GM18511 (cell line): ENCODE data around the gene PHF21A.
"Not testable (repeated sequence)": the region's sequence is repeated elsewhere in the genome, so short reads cannot be mapped to it uniquely, and the experiment has no call there.

Source experiments
- ATAC-seq: cut with Tn5 transposase; IDR thresholded peaks from one replicate; pipeline ENCODE4 v1.9.1; 2021; ENCODE audit warnings: mild to moderate bottlenecking, moderate library complexity; ENCODE audit not compliant: unreplicated experiment

PHF21A gene

DNA sequence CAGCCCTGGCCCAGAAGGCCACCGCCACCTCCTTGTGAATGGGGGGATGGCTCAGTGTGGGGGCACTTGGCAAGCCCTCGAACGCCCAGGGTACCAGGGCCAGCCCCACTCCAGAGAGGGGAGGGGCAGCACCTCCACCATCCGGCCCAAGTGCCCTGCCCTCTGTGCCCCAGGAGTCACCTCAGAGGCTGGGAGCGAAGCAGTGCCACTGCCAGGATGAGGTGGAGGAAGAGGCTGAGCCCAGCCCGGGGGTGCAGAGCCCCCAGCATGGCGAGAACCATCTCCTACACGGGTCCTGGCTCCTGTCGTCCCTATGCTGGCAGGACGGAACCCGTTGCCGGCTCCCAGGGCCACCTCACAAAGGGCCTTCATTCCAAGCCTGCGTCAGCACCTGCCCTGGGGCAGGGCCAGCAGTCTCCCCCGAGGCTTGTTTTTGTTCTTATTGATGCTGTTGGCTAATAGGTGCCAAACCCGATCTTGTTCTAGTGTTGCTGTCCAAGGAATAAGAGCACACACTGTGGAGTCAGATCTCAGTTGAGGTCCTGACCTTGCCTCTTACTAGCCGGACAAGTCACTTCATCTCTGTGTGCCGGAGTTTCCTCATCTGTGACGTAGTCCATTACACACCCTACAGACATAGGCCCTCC is 214.2 kb downstream of the PHF21A start, which contains the start of gene FREY1:
Gene FREY1 (minus strand): TSS at position 307 of the 647 bp plus-strand sequence. CDS start 26 bp downstream, at position 281.
- no peak for ATAC-seq

DNA sequence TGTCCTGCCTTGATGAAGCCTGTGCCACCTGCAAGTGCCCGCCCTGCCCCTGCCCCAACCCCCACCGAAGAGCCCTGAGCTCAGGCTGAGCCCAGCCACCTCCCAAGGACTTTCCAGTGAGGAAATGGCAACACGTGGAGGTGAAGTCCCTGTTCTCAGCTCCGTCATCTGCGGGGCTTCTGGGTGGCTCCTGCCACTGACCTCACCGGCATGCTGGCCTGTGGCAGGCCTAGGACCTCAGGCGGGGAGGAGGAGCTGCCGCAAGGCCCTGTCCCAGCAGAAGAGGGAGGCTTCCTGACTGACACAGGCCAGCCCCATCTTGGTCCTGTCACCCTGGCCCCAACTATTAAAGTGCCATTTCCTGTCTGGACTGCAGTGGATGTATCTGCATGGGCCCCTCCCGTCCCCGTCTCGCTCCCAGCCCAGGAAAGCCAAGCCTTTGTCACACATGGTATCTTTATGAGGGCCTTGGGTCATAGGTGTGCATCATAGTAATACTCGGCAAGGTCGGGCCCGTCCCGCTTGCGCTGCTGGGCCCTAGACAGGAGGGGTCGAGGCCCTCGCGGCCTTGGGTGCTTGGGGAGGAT is 215.1 kb downstream of the PHF21A start:
- no peak for ATAC-seq

DNA sequence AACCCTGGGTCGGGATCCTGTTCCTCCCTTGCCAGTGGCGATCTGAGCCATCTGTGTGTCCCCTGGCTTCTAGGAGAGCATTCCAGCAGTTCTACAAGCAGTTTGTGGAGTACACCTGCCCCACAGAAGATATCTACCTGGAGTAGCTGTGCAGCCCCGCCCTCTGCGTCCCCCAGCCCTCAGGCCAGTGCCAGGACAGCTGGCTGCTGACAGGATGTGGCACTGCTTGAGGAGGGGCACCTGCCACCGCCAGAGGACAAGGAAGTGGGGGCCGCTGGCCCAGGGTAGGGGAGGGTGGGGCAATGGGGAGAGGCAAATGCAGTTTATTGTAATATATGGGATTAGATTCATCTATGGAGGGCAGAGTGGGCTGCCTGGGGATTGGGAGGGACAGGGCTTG is 215.7 kb downstream of the PHF21A start:
- ATAC-seq = not testable (repeated sequence)

DNA sequence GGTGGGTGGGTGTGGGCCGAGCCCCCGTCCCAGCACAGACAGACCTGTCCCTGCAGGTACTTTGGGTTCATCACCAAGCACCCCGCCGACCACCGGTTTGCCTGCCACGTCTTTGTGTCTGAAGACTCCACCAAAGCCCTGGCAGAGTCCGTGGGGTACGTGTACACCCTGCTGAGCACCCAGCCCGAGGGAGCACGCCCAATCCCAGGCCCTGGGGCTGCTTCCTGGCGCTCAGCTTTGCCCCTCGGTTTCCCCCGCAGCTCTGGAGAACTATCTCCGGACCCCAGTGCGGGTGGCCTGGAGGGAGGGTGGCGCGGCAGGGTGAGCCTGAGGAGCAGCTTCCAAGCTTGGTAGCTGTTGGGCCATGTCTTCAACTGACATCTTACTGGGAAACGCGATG is 216.2 kb downstream of the PHF21A start:
- no peak for ATAC-seq

DNA sequence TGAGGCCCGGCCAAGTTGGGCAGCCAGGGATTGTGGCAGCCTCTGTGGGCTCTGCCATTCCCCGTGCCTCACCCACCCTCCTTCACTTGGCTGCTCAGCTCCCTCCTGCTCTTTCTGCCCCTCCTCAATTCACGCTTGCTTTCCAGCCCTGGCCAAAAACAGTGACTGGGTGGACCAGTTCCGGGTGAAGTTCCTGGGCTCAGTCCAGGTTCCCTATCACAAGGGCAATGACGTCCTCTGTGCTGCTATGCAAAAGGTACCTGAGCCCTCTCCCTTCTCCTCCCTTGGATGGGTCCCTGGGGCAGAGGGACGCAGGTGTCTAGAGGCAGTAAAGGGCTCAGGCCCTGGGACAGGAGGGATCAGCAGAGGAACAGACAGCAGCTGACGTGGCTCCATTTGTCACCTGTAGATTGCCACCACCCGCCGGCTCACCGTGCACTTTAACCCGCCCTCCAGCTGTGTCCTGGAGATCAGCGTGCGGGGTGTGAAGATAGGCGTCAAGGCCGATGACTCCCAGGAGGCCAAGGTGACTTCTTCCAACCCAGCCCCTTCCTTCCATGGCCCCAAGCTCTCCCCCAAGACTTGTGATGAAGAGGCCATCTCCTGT is 216.8 kb downstream of the PHF21A start:
- ATAC-seq = no peak

DNA sequence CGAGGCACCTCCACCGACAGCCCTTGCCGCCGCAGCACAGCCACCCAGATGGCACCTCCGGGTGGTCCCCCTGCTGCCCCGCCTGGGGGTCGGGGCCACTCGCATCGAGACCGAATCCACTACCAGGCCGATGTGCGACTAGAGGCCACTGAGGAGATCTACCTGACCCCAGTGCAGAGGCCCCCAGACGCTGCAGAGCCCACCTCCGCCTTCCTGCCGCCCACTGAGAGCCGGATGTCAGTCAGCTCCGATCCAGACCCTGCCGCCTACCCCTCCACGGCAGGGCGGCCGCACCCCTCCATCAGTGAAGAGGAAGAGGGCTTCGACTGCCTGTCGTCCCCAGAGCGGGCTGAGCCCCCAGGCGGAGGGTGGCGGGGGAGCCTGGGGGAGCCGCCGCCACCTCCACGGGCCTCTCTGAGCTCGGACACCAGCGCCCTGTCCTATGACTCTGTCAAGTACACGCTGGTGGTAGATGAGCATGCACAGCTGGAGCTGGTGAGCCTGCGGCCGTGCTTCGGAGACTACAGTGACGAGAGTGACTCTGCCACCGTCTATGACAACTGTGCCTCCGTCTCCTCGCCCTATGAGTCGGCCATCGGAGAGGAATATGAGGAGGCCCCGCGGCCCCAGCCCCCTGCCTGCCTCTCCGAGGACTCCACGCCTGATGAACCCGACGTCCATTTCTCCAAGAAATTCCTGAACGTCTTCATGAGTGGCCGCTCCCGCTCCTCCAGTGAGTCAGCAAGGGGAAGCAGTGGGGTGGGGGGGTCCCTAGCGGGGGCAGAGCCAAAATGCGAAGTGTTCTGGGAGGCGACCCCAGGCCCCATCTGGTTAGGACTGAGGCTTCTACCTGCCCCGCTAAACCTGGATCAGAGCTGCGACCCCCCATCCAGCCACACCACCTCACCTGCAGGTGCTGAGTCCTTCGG is 218.5 kb downstream of the PHF21A start:
- no peak for ATAC-seq

DNA sequence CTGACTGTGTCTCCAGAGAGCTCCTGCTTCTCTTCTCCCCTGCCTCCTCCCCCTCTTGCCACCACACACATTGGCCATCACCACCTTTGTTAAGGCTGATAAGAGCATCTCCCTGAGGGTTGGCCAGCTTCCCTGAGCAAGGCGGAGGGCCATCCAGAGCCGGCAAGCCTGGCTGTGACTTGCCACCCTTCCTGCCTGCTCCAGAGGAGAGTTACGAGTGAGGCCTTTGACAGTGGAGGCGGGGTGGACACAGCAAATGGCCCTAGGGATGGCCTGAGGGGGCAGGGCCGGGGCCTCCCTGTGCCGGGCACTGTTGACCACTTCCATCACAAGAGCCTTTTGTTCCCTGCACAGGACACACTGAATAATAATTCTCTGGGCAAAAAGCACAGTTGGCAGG is 219.6 kb downstream of the PHF21A start:
- no peak for ATAC-seq

DNA sequence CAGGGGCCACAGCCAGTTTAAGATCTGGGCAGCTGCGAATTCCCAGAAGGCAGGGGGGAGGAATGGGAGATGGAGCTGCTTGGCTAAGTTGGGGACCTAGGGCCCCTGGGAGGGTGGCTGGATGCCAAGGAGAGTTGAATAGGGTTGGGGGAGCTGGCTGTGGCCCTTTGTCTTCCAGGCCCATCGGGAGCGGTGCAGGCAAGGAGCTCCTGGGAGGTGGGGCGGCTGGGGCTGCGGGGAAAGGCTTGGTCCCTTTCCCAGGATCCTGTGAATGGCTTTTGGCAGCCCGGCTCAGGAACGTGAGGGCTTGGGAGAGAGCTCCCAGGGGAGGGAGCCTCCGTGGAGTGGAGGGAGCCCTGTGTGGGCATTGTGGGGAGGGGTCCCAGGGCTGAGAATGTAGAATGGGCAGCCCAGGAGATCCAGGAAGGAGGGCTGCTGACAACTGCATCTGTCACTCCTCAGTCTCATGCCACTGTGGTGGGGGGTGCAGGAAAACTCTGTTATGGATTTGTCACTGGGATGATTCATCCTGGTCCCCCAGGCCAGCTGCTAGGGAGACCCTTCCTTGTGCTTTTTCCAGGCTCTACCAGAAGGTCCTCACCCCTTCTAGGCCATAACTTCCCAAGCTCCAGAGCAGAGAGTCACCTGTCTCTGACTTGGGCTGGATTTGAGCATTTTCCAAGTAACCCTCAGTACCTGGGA is 220.2 kb downstream of the PHF21A start:
- ATAC-seq = no peak

DNA sequence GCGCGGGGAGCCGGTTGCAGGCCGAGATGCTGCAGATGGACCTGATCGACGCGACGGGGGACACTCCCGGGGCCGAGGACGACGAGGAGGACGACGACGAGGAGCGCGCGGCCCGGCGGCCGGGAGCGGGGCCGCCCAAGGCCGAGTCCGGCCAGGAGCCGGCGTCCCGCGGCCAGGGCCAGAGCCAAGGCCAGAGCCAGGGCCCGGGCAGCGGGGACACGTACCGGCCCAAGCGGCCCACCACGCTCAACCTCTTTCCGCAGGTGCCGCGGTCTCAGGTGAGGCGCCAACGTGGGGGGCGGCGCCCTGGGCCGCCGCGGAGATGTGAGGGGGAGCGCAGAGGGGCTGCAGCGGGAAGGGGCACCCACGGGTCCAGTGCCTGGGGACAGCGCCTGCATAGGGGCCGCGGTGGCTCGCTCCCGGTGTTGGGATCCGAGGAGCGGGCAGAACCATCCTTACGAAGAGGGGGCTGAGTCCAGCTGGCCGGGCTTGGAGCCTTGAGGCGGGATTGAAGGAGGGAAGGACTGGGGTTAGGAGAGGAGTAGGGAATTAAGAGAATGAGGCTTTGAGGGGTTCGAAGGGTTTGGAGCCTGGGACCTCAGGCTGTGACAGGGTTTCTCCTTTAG is 221.0 kb downstream of the PHF21A start:
- ATAC-seq = peak; percentile 12

DNA sequence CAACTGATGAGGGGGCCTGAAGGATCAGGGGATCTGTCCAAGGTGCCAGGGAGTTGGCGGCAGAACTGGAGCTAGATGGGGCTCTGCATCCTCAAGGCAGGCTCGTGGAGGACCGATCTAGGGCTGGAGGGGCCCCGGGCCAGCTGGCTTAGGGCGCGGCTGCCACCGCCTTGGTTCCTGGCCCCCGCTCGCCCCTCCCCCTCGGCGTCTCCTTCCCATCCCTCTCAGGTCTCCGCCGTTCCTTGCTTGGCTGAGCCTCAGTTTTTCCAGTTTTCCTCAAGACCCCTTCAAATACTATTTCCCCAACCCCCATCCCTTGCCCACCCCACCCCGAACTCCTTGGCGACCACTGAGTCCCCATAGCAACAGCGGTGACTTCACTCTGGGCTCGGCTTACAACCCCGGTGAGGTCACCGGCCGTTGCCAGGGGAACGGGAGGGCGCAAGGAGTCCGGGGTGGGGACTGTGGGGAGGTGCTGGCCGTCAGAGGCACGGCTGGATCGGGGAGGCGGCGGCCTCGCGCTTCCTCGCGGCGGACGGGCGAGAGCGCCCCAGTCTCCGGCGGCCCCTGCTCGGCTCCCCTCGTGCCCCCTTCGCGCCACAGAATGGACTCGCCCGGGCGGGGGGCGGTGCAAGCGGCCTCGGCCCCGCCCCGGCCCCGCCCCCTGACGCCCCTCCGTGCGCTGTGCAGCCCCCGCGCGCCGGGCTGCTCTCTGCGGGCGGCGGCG is 221.6 kb downstream of the PHF21A start:
- ATAC-seq = peak; percentile 70

DNA sequence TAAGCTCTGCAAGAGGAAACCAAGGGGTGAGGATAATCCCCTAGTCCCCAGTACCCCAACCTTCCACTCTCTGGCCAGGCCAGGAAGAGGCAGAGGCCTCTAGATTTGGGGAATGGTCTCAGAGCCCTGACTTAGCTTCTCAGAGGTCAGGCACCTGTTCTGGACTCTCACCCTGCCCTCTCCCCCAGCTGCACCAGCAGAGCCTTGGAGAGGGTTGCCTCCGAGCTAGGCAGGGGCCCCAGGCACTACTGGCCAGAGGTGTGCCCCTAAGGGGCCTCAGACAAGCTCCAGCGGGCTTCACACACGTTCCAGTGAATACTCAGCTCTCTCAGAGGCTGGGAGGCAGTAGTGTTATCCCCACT is 222.2 kb downstream of the PHF21A start:
- ATAC-seq = no peak

DNA sequence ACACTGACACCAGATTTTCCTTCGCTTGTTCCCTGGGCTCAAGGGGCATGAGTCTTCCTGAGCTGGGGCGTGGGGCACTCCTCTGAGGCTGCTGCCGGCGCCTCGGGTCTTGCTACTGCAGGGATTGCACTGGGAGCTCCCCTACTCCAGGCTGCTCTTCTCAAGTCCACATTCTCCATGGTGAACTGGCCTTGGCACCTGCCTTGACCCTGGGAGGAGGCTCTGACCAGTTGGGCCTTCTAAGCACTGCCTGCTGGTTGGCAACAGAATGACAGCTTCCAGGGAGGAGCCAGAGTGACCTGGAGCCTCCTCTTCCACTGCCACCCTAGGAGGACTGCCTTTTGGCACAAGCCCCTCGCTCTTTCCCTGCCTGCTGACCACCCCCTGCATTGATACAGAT is 223.7 kb downstream of the PHF21A start:
- ATAC-seq = no peak

DNA sequence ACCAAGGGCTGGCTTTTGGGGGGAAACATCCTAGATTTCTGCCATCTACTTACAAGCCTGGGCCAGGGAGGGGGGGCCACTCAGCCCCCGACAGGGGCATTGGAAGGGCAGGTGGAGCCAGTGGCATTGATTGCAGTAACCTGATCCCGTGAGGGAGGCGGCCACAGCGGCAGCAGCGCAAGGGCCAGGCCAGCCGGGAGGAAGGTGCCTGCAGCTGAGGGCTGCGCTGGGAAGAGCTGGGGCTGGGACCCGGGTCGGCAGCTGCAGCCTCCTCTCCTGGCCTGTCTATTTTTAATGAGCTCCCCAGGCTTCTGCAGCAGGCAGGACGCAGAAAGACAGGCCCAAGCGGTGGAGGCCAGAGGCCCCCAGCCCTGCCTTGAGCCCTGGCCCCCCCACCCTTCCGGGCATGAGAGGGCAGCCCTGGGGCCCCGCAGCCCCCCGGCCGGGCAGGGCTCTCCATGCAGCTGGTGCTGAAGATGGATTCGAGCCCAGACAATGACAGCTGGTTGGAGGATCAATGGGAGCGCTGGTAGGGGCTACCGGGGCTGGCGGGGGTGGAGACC is 224.8 kb downstream of the PHF21A start:
- no peak for ATAC-seq

DNA sequence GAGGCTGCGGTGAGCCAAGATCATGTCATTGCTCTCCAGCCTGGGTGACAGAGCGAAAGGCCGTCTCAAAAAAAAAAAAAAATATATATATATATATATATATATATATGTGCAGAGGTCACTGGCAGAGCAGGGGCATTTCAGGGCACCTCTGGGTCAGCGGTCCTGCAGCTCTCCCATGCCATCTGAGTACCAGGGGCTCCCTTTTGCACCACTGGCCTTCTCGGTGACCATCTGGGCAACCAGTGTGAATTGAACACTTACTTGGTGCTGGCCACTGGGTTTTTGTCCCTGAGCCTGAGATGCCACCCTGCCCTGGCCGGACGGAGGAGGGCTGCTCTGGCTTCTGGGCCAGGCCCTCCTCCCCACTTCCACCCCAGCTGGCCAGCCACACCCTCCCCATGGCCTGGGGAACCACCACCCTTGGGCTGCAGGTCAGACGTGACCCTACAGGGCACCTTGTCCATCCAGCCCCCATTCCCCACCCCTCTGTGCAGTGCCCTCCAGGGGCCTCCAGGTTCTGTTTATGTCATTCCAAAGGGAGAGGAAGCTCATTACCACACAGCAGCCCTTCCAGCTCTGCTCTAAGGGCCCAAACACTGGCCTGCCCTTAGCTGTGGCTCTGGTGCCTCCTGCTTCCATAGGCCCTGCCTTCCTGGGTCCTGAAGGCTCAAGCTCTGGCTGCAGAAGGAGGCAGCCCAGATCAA is 225.5 kb downstream of the PHF21A start:
- ATAC-seq = no peak

DNA sequence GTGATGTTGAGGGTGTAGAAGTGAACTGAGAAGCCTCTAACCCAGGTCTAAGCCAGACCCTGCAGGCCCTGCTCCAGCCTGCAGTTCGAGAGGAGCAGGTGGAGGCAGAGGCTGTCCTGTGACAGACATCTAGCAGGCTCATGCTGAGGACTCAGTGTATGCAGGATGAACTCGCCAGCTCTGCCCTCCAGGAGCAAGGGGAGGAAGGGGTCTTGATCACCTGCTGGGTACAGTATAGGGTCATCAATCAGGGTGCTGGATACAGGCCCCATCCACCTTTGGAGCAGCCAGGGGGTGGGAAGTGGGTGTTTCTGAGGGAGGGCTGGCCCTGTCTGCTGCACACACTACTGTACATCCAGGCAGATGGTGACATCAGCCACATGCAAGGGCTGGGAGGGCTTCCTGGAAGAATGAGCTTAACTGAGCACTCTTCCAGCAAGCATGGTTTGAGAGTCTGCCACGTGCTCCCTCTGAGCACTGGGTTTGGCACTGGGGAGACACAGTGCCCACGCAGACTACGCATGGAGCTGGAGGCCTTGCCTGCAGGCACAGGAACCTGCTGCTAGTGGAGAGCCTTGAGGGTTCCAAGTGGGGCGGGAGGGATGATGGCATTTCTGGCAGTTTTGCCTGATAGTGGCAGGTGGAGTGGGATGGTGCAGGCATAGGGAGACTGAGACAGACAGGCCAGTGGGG is 226.6 kb downstream of the PHF21A start:
- no peak for ATAC-seq

DNA sequence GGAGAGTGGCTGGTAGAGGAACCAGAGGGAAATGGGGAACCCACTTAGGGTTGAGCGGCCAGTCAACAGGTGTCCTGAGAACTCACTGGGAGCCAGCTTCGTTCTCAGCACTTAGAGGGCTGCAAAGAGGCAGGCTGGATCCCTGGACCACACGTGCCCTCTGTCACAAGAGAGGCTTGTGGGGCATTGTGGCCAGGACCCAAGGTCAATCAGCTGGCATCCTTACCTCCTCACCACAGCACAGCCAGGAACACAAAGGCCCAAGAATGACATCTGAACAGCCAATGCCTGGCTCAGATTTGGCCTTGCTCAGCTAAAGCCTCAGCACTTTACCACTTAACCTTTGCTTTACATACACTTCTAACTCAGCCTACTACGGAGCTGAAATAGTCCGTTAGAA is 228.4 kb downstream of the PHF21A start:
- no peak for ATAC-seq

DNA sequence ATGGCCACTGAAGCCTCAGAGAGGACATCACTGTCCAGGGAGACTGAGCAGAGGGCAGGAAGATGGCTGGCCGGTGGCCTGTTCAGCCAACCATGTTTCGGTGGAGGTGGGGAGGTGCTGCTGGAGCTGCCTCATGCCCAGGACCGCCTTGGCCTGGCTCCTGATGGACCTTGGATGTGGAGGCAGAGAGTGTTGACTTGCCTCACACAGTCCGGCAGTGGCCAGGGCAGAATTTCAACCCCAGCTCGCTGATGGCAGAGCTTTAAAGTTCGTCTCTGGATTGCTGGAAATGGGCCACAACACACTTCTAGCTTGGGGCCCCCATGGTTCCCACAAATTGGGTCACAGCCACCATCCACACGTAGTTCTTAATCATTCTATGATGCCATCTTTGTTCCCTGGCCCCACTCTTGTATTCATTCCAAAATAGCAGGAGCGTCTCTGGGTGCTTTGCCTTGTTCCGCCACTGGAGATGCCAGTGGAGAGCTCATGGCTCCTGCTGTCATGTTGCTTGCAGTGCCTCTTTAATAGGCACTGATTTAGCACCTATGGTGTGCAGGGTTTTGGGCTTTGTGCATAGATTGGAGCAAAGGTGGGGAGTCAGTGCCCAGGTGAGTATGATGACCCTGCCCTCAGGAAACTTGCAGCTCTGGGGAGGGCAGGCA is 230.2 kb downstream of the PHF21A start:
- ATAC-seq = no peak

DNA sequence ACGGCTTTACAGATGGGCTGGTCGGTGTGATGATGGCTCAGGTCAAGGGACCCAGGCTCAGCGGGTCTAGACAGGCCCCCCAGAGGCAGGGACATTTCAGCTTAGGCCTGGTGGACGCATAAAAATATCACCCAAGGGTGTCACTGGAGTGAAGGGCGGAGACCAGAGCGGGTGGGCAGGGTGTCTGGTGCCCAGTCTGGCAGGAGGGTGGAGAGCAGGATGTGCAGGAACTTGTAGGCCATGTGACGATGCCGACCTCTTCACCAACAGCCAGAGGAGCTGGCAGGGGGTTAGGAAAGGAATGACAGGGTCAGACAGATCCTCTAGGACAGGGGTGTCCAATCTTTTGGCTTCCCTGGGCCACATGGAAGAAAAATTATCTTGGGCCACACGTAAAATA is 231.3 kb downstream of the PHF21A start:
- no peak for ATAC-seq
